SKM-1 (cell line): ENCODE results near the gene TMC8.
A peak's percentile ranks its signal among the peaks of the same experiment; 100 is the strongest.
"Not testable (repeated sequence)": the region's sequence is repeated elsewhere in the genome, so short reads cannot be mapped to it uniquely, and the experiment has no call there.

Experiments
- DNase-seq: peaks from one replicate; lab custom pipeline; 2025; ENCODE audit not compliant: unreplicated experiment; lab: John Stamatoyannopoulos, UW

Gene TMC8, protein sequence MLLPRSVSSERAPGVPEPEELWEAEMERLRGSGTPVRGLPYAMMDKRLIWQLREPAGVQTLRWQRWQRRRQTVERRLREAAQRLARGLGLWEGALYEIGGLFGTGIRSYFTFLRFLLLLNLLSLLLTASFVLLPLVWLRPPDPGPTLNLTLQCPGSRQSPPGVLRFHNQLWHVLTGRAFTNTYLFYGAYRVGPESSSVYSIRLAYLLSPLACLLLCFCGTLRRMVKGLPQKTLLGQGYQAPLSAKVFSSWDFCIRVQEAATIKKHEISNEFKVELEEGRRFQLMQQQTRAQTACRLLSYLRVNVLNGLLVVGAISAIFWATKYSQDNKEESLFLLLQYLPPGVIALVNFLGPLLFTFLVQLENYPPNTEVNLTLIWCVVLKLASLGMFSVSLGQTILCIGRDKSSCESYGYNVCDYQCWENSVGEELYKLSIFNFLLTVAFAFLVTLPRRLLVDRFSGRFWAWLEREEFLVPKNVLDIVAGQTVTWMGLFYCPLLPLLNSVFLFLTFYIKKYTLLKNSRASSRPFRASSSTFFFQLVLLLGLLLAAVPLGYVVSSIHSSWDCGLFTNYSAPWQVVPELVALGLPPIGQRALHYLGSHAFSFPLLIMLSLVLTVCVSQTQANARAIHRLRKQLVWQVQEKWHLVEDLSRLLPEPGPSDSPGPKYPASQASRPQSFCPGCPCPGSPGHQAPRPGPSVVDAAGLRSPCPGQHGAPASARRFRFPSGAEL

GRCh38 chr17:78130437-78131101 lies at the start of gene TMC8:
Gene TMC8, plus strand, starts transcription at chr17:78130771. Its CDS starts 818 bp downstream, at chr17:78131589.
- peak; percentile 93 for DNase-seq

DNA sequence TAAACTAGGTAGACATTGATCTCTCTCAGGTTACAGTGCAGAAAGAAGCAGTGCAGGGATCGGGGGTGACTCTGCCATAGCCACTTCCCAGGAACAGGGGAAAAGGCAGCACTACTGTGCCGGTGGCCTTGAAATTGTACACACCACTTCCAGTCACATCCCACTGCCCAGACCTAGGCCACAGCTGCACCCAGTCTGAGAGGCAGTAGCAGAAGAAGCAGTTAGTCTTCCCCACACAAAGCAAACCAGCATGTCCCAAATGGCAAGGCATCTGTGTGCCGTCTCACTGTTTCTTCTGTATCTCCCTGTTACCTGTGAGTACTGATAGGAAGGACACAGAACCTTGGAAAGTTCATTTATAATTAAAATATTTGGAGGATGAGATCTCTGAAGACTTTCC lies 49.0 kb upstream of the TMC8 start:
- no peak for DNase-seq

DNA sequence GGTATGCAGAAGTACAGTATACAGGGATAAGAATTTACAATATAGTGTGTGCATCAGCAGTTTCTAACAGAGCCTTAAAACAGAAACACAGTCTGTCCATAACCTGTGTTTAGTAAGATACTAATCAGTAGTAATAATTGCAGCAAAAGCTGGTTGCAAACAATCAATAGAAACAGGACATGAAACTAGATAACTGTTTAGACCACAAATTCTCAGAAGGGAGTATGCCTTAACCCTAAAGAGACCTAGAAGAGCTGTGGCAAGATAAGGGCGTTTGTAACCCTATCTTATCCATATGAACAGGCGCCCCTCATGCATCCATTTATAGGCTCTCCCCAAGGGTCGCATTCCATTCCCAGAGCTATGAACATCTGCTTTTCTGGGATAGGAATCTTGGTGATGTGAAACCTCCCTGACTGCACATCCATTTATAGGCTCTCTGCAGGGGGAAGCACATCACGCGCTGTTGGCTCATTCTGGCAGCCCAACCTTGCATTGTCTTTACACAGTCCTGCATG lies 48.2 kb upstream of the TMC8 start:
- DNase-seq = not testable (repeated sequence)

GRCh38 chr17:78082988-78083387 lies 47.6 kb upstream of the TMC8 start:
- no peak for DNase-seq

- no peak for DNase-seq
Observed at GRCh38 chr17:78086740-78087139, 43.8 kb upstream of the TMC8 start.

GRCh38 chr17:78088529-78088928 lies 42.0 kb upstream of the TMC8 start:
- no peak for DNase-seq

DNA sequence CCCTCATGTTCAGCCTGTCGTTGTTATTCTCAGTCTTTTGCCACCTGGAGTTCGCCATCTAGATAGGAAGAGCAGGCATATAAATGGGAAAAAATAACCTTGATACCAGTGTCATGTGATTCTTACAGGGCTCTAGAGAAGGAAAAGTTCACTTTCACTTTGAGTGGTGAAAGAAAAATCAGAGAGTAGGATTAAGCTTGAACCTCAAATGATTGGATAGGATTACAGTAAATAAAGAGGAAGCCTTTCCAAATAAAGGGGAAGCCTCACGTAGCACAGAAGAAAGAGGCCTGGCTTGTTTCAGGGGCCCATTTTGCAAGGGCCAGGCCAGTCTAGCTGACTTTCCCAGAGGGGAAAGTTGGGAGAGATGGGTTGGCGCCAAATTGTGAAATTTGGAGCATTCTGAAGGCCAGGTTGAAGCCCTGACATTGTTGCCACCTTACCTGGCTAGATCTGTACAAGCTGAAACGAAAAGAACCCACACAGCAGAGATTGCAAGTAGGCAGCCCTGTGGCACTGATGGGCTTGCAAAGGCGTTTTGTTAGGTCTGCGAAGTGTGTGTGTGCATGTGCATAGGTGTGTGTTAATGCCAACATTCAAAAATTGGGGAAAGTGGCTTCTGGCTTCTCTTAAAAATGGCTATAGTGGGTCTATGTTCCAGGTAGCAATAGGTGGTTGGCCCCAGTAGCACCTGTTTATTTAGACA lies 40.8 kb upstream of the TMC8 start:
- no peak for DNase-seq

GRCh38 chr17:78092794-78093324 lies 37.7 kb upstream of the TMC8 start:
- DNase-seq = no peak

GRCh38 chr17:78095035-78095434 lies 35.5 kb upstream of the TMC8 start:
- DNase-seq = no peak

GRCh38 chr17:78096093-78096492 lies 34.5 kb upstream of the TMC8 start:
- DNase-seq = no peak

GRCh38 chr17:78101112-78101511 lies 29.5 kb upstream of the TMC8 start:
- DNase-seq = no peak

- DNase-seq = no peak
Observed at GRCh38 chr17:78101542-78101941, 29.0 kb upstream of the TMC8 start.

DNA sequence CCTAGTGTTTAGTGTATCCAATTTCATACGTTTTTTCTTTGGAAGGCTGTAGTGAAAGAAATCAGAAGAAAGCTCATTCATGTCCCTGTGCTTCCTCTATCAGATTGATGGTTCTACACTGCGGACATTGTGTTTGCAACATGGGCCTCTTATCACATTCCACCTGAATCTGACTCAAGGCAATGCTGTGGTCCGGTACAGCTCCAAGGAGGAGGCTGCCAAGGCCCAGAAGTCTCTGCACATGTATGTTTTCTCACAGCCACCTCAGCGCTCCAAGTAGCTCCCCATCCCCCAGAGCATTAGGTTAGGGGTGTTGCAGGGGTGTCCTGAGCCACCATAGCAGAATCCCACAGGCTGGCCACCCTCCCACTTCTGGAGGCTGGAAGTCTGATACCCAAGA lies 27.3 kb upstream of the TMC8 start:
- DNase-seq = no peak

GRCh38 chr17:78104540-78104941 lies 26.0 kb upstream of the TMC8 start:
- no peak for DNase-seq

- DNase-seq = no peak
Observed at GRCh38 chr17:78105101-78105500, 25.5 kb upstream of the TMC8 start.

DNA sequence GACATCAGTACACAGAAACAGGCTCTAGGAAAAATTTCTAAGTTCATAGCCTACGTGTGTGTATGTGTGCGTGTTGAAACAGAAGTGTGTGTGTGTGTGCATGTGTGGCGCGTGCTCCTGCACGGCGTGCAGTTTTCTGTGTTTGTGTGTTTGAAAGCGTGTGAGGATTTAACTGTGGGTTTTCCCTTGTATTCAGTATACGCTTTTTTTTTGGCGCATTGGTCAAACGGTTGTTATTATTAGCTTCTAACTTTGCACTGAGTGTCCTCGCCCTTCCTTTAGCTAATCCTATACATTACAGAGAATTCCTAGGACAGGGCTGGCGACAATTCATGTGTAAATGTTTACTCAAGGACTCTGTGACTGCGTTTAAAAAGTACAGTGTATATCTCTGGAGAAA lies 25.0 kb upstream of the TMC8 start:
- DNase-seq = no peak

DNA sequence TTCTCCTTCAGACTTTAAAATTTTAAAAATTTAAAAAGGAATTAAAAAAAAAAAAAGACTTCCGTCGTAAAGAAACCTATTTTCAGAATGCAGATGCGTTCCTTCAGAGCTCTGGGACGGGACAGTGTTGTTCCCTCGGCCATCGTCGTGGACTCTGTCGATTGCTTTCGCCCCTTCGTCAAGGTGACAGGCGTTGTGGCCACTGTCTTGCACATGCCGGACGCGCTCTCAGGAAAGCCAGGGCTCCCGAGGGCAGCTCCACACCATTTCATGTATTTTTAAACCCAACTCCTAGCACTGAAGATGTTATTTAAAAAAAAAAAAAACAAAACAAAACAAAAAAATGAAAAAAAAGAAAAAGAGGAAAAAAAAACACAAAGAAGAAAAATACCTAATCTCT lies 24.4 kb upstream of the TMC8 start:
- DNase-seq = no peak

DNA sequence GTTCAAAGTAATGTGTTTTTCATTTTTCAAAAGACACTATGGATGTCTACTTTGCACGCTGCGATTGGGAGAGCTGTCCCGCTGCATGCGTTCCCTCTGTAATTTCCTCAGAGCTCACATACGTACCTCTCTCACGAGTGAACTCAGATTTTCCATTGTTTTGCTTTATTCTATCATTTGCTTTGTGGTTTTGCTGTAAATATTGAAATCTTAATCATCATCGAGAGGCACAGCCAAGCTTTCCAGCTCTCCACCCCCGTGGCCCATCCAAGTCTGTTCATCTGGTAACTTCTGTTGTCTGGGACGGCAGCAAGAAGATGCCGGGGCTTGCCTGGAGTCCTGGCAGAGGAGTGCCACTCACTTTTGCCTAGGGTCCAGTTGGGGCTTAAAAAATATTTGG lies 23.1 kb upstream of the TMC8 start:
- no peak for DNase-seq

DNA sequence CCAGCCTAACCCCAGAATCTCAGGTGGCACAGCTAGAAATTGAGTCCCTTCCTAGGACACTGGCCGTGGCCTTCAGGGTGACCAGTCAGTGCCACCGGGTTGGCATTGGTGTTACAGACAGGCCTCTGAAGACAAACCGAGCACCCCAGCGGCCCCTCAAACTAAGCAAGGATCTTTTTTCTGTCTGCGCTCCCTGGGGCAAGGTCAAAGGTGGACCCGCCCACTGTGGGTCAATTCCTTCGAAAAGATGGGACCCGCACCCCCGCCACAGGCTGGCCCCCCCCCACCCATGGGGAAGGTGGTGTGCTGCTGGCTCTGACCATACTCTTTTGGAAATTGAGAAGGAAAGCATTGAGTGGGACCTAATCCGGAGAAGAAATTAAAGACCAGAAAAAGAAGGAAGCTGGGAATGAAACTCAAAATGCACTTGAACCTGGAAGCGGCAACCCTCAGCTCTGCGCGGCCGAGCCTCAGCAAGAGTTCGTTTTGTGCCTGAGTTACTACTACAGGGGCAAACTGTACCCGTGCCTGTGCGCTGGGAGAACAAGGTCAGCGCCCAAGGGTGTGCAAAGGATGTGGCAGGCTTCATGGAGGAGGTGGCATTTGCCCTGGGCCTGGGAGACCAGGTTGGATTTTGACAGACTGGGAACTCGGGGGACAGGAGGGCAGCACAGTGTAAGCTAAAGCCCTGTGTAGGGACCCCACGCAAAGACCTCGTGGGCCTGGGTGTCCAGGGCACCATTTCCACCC lies 22.4 kb upstream of the TMC8 start:
- DNase-seq = no peak
